Type B pancreatic cell (in vitro differentiated cells): ENCODE data around the gene PSMC6. TPM values are rescaled to one million over a fixed set of nuclear protein-coding genes. Genes with fewer than 3 reads are reported as not detected.
"Not testable (repeated sequence)": the region's sequence is repeated elsewhere in the genome, so short reads cannot be mapped to it uniquely, and the experiment has no call there.

ENCODE experiments used
- DNase-seq: peaks from one replicate; pipeline ENCODE4 v3.0.0; 2021; ENCODE audit warnings: mixed read lengths; ENCODE audit not compliant: unreplicated experiment; ENCODE audit errors: extremely low spot score
- H3K27ac Mint-ChIP-seq: 2 replicates; pipeline ENCODE4 v1.8.0; 2021; ENCODE audit warnings: mild to moderate bottlenecking, mixed read lengths
- H3K27me3 Mint-ChIP-seq: 2 replicates; pipeline ENCODE4 v1.8.0; 2021; ENCODE audit warnings: mixed read lengths
- H3K36me3 Mint-ChIP-seq: 2 replicates; pipeline ENCODE4 v1.8.0; 2021; ENCODE audit warnings: mixed read lengths
- H3K4me1 Mint-ChIP-seq: one replicate; pipeline ENCODE4 v1.8.0; 2021; ENCODE audit warnings: mixed read lengths; ENCODE audit not compliant: unreplicated experiment
- H3K4me3 Mint-ChIP-seq: 2 replicates; pipeline ENCODE4 v1.8.0; 2021; ENCODE audit warnings: mild to moderate bottlenecking, mixed read lengths
- H3K9me3 Mint-ChIP-seq: 2 replicates; pipeline ENCODE4 v1.8.0; 2021; ENCODE audit warnings: mixed read lengths
- CTCF ChIP-seq: fragments of 200-600 bp; sonication (generic); conservative IDR thresholded peaks from 2 replicates; pipeline ENCODE4 v1.5.0; 2021; ENCODE audit warnings: antibody characterized with exemption, mild to moderate bottlenecking
- total RNA-seq: library from RNA; stranded (reverse); gene quantifications from 2 replicates; pipeline ENCODE4 v1.2.1, GENCODE V29; 2021; ENCODE audit warnings: low replicate concordance

PSMC6 gene
- total RNA-seq, 1 donor from 2014 or later: 90.4 TPM

GRCh38 chr14:52748647-52749292, 41.8 kb downstream of the PSMC6 start:
- DNase-seq: no peak
- peaks cover 12% of the 10 kb centered on the region for H3K36me3 Mint-ChIP-seq
- no peak overlapping the region for H3K27ac Mint-ChIP-seq

GRCh38 chr14:52755607-52756316, 48.8 kb downstream of the PSMC6 start:
- no peak overlapping the region for H3K4me3 Mint-ChIP-seq
- no peak for DNase-seq

More at GRCh38 chr14:52748647-52749292, 41.8 kb downstream of the PSMC6 start:
- no peaks in the 10 kb centered on the region for H3K9me3 Mint-ChIP-seq
- no peak overlapping the region for H3K4me3 Mint-ChIP-seq
- TF ChIP-seq CTCF: no peak
- no peaks in the 10 kb centered on the region for H3K4me1 Mint-ChIP-seq
- H3K27me3 Mint-ChIP-seq: no peaks in the 10 kb centered on the region

GRCh38 chr14:52759145-52759544, 52.1 kb downstream of the PSMC6 start:
- TF ChIP-seq CTCF: no peak
- Mint-ChIP-seq H3K4me1 (no peaks in the 10 kb centered on the region), H3K36me3 (peaks cover 5% of the 10 kb centered on the region), H3K27me3 (no peaks in the 10 kb centered on the region), H3K27ac (no peak overlapping the region), H3K9me3 (no peaks in the 10 kb centered on the region), H3K4me3 (no peak overlapping the region)
- no peak for DNase-seq

More at GRCh38 chr14:52755607-52756316, 48.8 kb downstream of the PSMC6 start:
- no peak overlapping the region for H3K27ac Mint-ChIP-seq
- H3K27me3 Mint-ChIP-seq: no peaks in the 10 kb centered on the region
- H3K4me1 Mint-ChIP-seq: no peaks in the 10 kb centered on the region
- no peaks in the 10 kb centered on the region for H3K9me3 Mint-ChIP-seq
- H3K36me3 Mint-ChIP-seq: peaks cover 4% of the 10 kb centered on the region
- no peak for TF ChIP-seq CTCF

- H3K27ac Mint-ChIP-seq, H3K4me1 Mint-ChIP-seq, DNase-seq, H3K27me3 Mint-ChIP-seq, H3K9me3 Mint-ChIP-seq, H3K4me3 Mint-ChIP-seq: not testable (repeated sequence)
- H3K36me3 Mint-ChIP-seq: peaks cover 13% of the 10 kb centered on the region
Measured at GRCh38 chr14:52762923-52763322, 55.9 kb downstream of the PSMC6 start.

- DNase-seq: no peak
- Mint-ChIP-seq H3K4me3 (no peak overlapping the region), H3K9me3 (no peaks in the 10 kb centered on the region), H3K27me3 (no peaks in the 10 kb centered on the region), H3K4me1 (no peaks in the 10 kb centered on the region), H3K36me3 (peaks cover 28% of the 10 kb centered on the region), H3K27ac (no peak overlapping the region)
- TF ChIP-seq CTCF: no peak
Measured at GRCh38 chr14:52767058-52767833, 60.2 kb downstream of the PSMC6 start.

- no peaks in the 10 kb centered on the region for H3K9me3 Mint-ChIP-seq
- no peak for TF ChIP-seq CTCF
- no peak overlapping the region for H3K27ac Mint-ChIP-seq
- no peak overlapping the region for H3K4me3 Mint-ChIP-seq
- no peak for DNase-seq
- H3K4me1 Mint-ChIP-seq: no peaks in the 10 kb centered on the region
- H3K36me3 Mint-ChIP-seq: peaks cover 29% of the 10 kb centered on the region
- no peaks in the 10 kb centered on the region for H3K27me3 Mint-ChIP-seq
Measured at GRCh38 chr14:52769887-52770286, 62.9 kb downstream of the PSMC6 start.
